CD4-positive, alpha-beta T cell treated with Interleukin-21 for 1 hour (primary cell): ENCODE measurements around the gene GRAPL.
"Not testable (repeated sequence)": the region's sequence is repeated elsewhere in the genome, so short reads cannot be mapped to it uniquely, and the experiment has no call there.

Experiments used
- DNase-seq: peaks from one replicate; pipeline ENCODE4 v3.0.0-alpha.2; 2020

Gene GRAPL

DNA sequence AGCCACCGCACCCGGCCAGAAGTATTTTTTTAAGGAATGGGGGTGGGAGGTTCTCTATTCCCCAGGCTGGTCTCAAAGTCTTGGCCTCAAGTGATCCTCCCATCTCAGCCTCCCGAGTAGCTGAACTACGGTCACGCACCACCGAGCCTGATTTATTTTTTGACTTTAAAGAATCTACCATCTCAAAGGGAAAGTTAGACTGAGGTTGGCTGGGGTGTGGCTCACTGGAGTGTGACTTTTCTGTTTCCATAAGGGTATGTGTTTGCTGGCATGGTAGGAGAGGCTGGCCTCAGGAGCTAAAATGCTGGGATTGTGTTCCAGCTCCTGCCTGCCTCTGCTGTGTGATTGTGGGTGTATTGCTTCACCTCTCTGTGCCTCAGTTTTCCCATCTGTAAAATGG lies 10.6 kb downstream of the GRAPL start:
- DNase-seq = not testable (repeated sequence)

GRCh38 chr17:19141366-19142155 lies 14.2 kb downstream of the GRAPL start:
- DNase-seq = not testable (repeated sequence)

GRCh38 chr17:19142419-19142818 lies 15.0 kb downstream of the GRAPL start:
- DNase-seq = peak; percentile 29

GRCh38 chr17:19143097-19143777 lies 15.8 kb downstream of the GRAPL start:
- not testable (repeated sequence) for DNase-seq

- DNase-seq = not testable (repeated sequence)
These were observed 17.0 kb downstream of the GRAPL start for GRCh38 chr17:19144373-19144772.

GRCh38 chr17:19145471-19145870 lies 18.1 kb downstream of the GRAPL start:
- DNase-seq = not testable (repeated sequence)

DNA sequence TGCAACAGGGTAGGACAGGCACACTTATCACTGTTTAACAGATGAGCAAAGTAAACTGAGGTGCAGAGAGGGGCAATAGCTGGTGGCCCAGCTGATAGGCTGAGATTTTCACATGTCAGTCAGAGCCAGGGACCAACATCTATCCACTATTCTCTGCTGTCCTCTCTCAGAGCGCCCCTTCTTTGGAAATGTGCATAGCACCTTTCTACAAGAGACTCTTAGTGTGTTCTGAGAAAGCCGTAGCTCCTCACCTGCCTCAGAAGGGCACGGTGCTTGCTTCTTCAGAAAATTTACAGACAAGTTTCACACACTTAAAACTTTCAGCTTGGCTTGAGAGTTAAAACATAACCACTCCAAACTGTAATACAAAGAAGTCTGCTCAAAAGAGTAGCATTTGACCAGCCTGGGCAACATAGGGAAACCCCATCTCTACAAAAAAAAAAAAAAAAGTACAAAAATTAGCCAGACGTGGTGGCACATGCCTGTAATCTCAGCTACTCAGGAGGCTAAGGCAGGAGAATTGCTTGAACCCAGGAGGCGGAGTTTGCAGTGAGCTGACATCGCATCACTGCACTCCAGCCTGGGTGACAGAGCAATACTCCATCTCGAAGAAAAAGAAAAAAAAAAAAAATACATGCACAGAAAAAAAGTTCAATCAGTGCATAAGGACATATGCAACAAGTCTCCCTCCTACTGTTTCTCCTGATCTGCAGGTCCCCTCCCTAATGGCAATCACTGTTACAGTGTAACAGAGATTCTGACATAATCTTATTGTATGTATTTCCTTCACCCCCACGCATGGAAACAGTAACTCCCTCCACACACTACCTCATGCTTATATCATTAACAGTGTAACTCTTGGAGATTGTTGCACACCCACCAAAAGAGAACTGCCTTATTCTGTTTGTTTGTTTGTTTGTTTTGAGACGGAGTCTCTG lies 23.6 kb downstream of the GRAPL start:
- not testable (repeated sequence) for DNase-seq

DNA sequence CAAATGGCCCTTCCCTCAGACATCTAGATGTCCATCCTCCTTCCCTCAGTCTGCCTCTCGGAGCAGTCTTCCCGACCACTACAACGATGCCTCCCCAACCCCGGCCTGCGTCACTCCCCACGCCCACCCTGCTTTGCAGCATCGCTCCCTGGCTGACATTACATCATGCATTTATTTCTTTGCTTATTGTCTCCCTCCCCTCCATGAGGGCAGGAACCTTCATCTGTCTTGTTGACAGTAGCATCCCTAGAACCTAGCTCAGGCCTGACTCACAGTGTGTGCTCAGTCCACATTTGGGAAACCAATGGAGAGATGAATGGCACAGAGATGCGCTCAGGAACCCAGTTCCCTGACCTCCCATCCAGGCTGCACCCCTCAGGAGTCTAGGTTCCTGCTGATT lies 30.2 kb downstream of the GRAPL start:
- not testable (repeated sequence) for DNase-seq

GRCh38 chr17:19158478-19158877 lies 31.1 kb downstream of the GRAPL start:
- not testable (repeated sequence) for DNase-seq

GRCh38 chr17:19158938-19159337 lies 31.5 kb downstream of the GRAPL start:
- not testable (repeated sequence) for DNase-seq

GRCh38 chr17:19161308-19162107 lies 34.1 kb downstream of the GRAPL start:
- not testable (repeated sequence) for DNase-seq

GRCh38 chr17:19162384-19163216 lies 35.2 kb downstream of the GRAPL start:
- DNase-seq = not testable (repeated sequence)

DNA sequence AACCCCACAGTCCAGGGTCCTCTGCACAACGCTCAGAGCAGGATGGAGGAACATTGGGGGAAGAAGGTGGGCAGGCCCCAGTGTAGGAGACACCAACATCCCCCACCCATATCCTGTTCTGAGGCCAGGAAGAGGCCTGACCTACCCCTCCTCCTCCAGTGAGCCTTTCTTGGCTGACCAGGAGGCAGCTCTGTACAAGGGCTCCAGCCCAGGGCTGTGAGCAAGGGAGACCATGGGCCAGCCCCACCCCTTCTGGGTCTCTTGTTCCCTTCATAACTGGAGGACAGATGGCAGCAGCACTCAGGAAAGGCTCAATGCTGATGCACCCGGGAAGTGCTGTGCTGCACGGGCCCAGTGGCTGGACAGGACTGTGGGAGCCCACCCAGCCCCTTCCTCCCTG lies 47.0 kb downstream of the GRAPL start:
- DNase-seq = not testable (repeated sequence)

- DNase-seq = not testable (repeated sequence)
These were observed 48.0 kb downstream of the GRAPL start for GRCh38 chr17:19175410-19175809.

GRCh38 chr17:19181040-19181875 lies 53.9 kb downstream of the GRAPL start:
- not testable (repeated sequence) for DNase-seq

- not testable (repeated sequence) for DNase-seq
These were observed 60.8 kb downstream of the GRAPL start for GRCh38 chr17:19187883-19188869.

DNA sequence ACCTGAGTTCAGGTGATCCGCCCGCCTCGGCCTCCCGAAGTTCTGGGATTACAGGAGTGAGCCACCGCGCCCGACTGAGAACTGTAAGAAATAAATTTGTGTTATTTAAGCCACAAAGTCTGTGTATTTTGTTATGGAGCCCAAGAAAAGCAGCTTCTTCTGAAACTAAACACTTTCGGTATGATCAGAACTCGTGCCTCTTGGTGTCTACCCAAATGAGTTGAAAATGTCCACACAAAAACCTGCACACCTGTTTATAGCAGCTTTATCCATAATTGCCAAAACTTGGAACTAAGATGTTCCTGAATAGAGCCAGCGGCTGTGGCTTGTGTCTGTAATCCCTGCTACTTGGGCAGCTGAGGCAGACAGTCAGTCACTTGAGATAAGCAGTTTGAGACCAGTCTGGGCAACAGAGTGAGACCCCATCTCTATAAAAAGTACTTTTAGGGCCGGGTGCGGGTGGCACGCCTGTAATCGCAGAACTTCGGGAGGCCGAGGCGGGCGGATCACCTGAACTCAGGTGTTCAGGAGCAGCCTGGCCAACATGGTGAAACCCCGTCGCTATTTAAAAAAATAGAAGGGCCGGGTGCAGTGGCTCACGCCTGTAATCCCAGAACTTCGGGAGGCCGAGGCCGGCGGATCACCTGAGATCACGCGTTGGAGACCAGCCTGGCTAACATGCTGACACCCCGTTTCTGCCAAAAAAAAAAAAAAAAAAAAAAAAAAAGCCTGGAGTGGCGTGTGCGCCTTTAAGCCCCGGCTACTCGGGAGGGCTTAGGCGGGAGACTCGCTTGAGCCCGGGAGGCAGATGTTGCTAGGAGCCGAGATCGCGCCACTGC lies 61.7 kb downstream of the GRAPL start:
- DNase-seq = not testable (repeated sequence)
